AG10803 (cell line): Measurements from ENCODE around the gene RGR.

Source experiments
- DNase-seq: peaks from one replicate; pipeline ENCODE4 v3.0.0; 2010; ENCODE audit warnings: low read depth
- H3K4me3 ChIP-seq: 2 replicates; pipeline ENCODE4 v1.5.1; 2011; ENCODE audit warnings: mild to moderate bottlenecking, low read length, control low read depth
- TF ChIP-seq, protein P1 (sequence below): conservative IDR thresholded peaks from 2 replicates; pipeline ENCODE4 v1.5.1; 2011; ENCODE audit warnings: mild to moderate bottlenecking, low read length, control low read depth, inconsistent platforms

Gene RGR

DNA sequence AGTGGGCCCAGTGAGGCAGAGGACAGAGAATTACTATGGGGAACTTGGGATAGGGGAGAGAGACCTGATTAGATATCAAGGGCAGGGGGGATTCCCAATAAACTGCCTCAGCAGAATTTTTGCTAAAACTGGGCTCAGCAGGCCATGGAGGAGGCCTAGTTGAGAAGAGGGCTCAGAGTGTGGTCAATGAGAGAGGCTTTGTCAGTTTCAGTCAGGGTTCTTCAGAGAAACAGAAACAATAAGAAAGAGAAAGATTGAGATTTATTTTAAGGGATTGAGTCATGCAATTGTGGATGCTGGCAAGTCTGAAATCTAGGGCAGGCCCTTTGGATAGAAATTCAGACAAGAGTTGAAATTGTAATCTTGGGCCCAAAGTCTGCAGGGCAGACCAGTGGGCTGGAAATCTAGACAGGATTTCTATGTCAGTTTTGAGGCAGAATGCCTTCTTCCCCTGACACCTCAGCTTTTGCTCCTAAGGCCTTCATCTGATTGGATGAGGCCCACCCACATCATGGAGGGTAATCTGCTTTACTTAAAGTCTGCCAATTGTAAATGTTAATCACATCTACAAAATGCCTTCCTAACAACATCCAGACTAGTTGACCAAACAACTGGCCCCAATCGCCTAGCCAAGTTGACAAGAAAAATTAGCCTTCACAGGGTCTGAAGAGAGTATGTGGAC lies 50.1 kb downstream of the RGR start:
- no peak for DNase-seq
- H3K4me3 ChIP-seq: no peak overlapping the region
- TF ChIP-seq, protein P1, sequence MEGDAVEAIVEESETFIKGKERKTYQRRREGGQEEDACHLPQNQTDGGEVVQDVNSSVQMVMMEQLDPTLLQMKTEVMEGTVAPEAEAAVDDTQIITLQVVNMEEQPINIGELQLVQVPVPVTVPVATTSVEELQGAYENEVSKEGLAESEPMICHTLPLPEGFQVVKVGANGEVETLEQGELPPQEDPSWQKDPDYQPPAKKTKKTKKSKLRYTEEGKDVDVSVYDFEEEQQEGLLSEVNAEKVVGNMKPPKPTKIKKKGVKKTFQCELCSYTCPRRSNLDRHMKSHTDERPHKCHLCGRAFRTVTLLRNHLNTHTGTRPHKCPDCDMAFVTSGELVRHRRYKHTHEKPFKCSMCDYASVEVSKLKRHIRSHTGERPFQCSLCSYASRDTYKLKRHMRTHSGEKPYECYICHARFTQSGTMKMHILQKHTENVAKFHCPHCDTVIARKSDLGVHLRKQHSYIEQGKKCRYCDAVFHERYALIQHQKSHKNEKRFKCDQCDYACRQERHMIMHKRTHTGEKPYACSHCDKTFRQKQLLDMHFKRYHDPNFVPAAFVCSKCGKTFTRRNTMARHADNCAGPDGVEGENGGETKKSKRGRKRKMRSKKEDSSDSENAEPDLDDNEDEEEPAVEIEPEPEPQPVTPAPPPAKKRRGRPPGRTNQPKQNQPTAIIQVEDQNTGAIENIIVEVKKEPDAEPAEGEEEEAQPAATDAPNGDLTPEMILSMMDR: no peak

DNA sequence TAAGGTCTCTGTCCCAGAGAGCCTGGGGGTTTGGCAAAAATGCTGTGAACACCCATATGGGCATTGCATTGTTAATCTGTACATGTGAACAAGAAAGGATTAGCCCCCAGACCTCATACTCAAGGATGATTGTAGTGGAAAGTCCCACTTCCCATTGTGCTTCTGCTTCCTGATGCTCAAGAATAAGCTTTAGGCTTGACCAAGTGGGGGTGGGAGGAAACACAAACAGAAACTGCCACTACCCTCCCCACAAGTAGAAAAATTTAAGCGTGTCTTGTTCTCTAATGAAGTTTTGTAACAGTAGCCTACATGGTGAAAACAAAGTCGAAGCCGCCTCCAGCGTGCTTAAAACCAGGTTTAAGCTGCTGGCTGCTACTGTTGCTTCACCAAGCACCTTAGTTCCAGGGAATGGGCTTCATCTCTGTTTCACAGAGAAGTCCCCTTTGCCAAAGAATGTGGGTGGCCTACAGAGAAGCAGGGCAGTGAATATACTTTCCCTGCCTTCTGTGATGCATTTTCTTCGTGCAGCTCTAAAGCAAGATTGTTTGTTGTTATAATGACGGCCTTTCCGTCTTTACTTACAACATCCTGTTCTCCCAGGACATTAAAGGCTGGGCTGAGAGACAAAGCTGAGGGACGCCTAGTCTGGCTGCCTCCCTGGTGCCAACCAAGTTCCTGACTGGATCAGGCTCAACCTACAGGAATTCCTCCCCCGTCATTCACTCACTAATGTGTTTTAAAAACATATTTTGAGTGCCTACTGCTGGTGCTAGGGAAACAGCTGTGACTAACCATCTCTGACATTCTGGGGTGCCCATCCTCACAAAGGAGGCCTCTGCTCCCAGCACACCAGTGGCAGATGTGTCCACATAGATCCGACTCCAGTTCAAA lies 51.5 kb downstream of the RGR start:
- DNase-seq: peak; percentile 57
- H3K4me3 ChIP-seq: no peak overlapping the region
- TF ChIP-seq, protein P1: no peak

DNA sequence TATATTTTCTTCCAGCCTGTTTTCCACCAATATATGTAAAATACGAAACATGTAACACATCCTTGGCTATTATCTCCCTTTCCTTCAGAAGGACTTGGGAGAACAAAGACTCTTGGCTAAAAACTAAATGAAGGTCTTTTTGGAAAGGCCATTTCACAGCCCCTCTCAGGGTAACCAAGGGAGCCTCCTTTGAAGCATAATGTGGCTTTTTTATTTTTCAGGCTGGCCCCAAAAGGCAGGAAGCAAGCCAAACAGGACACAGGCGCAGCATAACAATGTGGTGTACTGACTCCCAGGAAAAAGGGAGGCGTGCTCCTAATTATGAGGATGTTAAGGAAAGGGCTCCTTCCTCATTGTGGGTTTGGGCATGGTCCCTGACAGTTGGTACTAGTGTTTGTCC lies 53.2 kb downstream of the RGR start:
- no peak for DNase-seq
- H3K4me3 ChIP-seq: no peak overlapping the region
- TF ChIP-seq, protein P1: no peak

DNA sequence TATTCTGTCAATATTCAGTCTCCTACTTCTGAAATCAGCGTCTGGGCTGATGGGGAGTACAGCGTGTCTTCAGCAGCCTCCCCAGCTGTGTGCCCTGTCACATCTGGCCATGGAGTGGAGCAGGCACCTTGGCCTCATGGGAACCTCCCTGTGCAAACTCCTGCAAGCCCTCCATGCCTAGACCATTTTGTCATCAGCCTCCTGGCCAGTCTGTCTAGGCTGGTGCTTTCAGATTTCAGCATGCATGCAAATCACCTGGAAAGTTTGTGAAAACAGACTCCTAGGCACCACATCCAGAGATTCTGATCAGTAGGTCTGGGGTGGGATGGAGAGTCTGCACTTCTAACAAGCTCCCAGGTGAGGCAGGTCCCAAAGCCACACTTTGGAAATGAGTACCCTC lies 57.4 kb downstream of the RGR start:
- no peak for DNase-seq
- H3K4me3 ChIP-seq: no peak overlapping the region
- TF ChIP-seq, protein P1: no peak

DNA sequence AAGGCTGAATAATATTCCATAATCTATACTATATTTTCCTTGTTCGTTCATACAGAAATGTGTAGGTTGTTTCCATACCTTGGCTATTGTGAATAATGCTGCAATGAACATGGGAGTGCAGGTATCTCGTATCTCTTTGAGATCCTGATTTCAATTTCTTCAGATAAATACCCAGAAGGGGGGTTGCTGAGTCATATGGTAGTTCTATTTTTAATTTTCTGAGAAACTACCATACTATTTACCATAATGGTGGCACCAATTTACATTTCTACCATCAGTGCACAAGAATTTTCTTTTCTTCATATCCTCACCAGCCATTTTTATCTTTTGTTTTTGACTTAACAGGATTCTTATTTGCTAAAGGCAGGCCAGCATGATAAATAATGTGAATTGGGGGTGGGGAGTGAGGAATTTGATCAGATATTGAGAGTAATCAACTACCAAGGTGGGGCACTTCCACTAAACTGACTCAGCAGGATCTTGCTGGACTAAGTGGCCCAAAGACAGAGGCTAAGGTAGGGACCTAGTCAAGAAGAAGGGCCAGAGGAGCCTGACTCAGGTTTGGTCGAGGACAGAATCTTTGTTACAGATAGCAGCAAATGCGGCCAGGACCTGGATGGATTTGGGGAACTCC lies 62.0 kb downstream of the RGR start:
- TF ChIP-seq, protein P1: no peak
- no peak overlapping the region for H3K4me3 ChIP-seq
- no peak for DNase-seq

DNA sequence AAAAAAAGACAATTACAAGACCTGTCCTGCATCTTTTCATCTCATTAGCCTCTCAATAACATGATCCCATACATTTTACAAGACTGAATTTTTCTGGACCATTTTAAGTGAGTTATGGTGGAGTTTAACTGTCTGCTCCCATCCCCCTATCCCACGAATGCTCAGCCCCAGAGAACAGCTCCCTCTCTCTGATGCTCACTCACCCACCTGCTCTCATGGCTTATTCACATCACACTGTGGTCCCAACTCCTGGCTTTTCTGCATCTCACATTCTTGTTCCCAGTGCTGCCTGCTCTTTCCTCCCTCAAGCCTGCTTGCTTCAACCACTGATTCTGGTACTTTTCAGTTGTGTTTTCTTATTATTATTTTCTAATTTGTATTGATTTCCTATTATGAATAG lies 63.2 kb downstream of the RGR start:
- DNase-seq: no peak
- no peak overlapping the region for H3K4me3 ChIP-seq
- TF ChIP-seq, protein P1: no peak
